ENCODE results near the gene BICD2. TPM values are rescaled to one million over a fixed set of nuclear protein-coding genes. Genes with fewer than 3 reads are reported as not detected.

The BICD2 gene
- total and polyA plus RNA-seq, 9 of the 15 experiments (the other 6 are each of a cell fraction or from before 2014, with no cell fraction given) = 3.6 to 23.4 (median 11.8) TPM

GRCh38 chr9:92795598-92796336 is 31.1 kb upstream of the BICD2 start:
- in situ Hi-C loops (cut with MboI) (loop anchor here (10.0 kb wide), 1 partner anchor 661 kb away; no protein-coding TSS in a partner anchor), intact Hi-C loops (cut with micrococcal nuclease) (loop anchor here (10.0 kb wide), 1 partner anchor 161 kb away; no protein-coding TSS in a partner anchor)
- ChIA-PET CTCF (ENCODE audit: low intra/inter-chr PET ratio) (no interaction called here), POLR2A (interaction anchor here (0.6 kb wide), 2 partner anchors 32 to 548 kb away, joined by 3 to 4 read pairs; no protein-coding TSS in a partner anchor)
- TF ChIP-seq KDM1A (IDR thresholded peaks at IDR 0.05) = no peak
- TF ChIP-seq ILK (tag; IDR thresholded peaks at IDR 0.05; ENCODE audit: borderline replicate concordance, low read depth) = no peak
- no peak for TF ChIP-seq SAP30 (IDR thresholded peaks at IDR 0.05; ENCODE audit: borderline replicate concordance, insufficient read depth, low read depth, low read length, poor library complexity, severe bottlenecking)
- no peak for TF ChIP-seq GTF2A2 (tag; IDR thresholded peaks at IDR 0.05)
- no peak overlapping the region for H2AFZ ChIP-seq (ENCODE audit: low read depth, low read length)
- no peaks in the 10 kb centered on the region for H3K9me3 ChIP-seq (replicated peaks; ENCODE audit: control insufficient read depth, insufficient read depth, low read depth, low read length)
- DNase-seq (ENCODE audit: extremely low read depth in 1 of 4, low spot score in 3 of 4) = no peak
- BruUV-seq (replicated peaks) = no TSS peak
- no peak for ATAC-seq
- no peak overlapping the region for H3K4me3 ChIP-seq
- no peak overlapping the region for H3K9ac ChIP-seq (ENCODE audit: insufficient read depth in 1 of 2, low read depth in 2 of 2, low read length in 2 of 2)
- H3K79me2 ChIP-seq (ENCODE audit: control insufficient read depth, insufficient read depth, low read length) = no peaks in the 10 kb centered on the region
- FAIRE-seq = no peak
- no peaks in the 10 kb centered on the region for H3K36me3 ChIP-seq (ENCODE audit: control insufficient read depth, insufficient read depth, low read length)
- no peaks in the 10 kb centered on the region for H3K4me1 ChIP-seq (replicated peaks in 1 of 2; ENCODE audit: control insufficient read depth in 2 of 2, insufficient read depth in 2 of 2, low read length in 2 of 2)
- H3K9me1 ChIP-seq (ENCODE audit: control insufficient read depth, insufficient read depth, low read length) = no peaks in the 10 kb centered on the region
- 0% methylated on average over 9 of the region's 9 CpGs for WGBS (ENCODE audit: insufficient coverage, low coverage, missing lambda C conversion rate)
- H3K27me3 ChIP-seq (ENCODE audit: control insufficient read depth in 2 of 2, insufficient read depth in 2 of 2, low read length in 2 of 2) = peaks cover 23 to 66% of the 10 kb centered on the region in 2 experiments; a peak in 4 of 5 replicates
- H4K20me1 ChIP-seq (replicated peaks; ENCODE audit: control insufficient read depth, insufficient read depth, low read length) = no peaks in the 10 kb centered on the region
- H3K27ac ChIP-seq (ENCODE audit: extremely low read depth, low read depth, low read length) = no peak overlapping the region
- H3K4me2 ChIP-seq (ENCODE audit: insufficient read depth, low read length) = no peak overlapping the region
